CD8-positive, alpha-beta memory T cell (primary cell): ENCODE measurements around the gene LRIT2. TPM values are rescaled to one million over a fixed set of nuclear protein-coding genes. Genes with fewer than 3 reads are reported as not detected.

Experiments
- CTCF ChIA-PET: fragments of 350-600 bp; sonication (Branson Sonifier 250); formaldehyde crosslinking; loops from one replicate; lab custom pipeline; 2021; ENCODE audit warnings: antibody characterized with exemption; lab: Charles Lee
- POLR2A ChIA-PET: fragments of 350-600 bp; sonication (Branson Sonifier 250); formaldehyde crosslinking; loops from one replicate; lab custom pipeline; 2021; ENCODE audit warnings: antibody characterized with exemption; lab: Charles Lee
- DNase-seq, 5 donors: peaks; one replicate each; pipeline versions ENCODE4 v3.0.0 to v3.0.0-alpha.2; 2020 to 2022; ENCODE audit warnings: mixed read lengths in 1 of 5
- H3K27ac ChIP-seq: one replicate; pipeline ENCODE4 v1.7.0; 2013; ENCODE audit warnings: low read depth, mild to moderate bottlenecking, low read length, moderate library complexity
- H3K27me3 ChIP-seq: 2 replicates; pipeline ENCODE4 v1.7.0; 2013; ENCODE audit warnings: low read length, mild to moderate bottlenecking; ENCODE audit not compliant: insufficient read depth, poor library complexity, severe bottlenecking
- H3K36me3 ChIP-seq: 2 replicates; pipeline ENCODE4 v1.7.0; 2013; ENCODE audit warnings: mild to moderate bottlenecking, low read length, moderate library complexity; ENCODE audit not compliant: insufficient read depth
- H3K4me1 ChIP-seq: 2 replicates; pipeline ENCODE4 v1.7.0; 2013; ENCODE audit warnings: mild to moderate bottlenecking, low read length, moderate library complexity; ENCODE audit not compliant: insufficient read depth
- H3K4me3 ChIP-seq: 2 replicates; pipeline ENCODE4 v1.7.0; 2013; ENCODE audit warnings: mild to moderate bottlenecking, low read length
- H3K9me3 ChIP-seq: 2 replicates; pipeline ENCODE4 v1.7.0; 2013; ENCODE audit warnings: mild to moderate bottlenecking, low read length
- H3K27ac Mint-ChIP-seq, 8 donors: one replicate each; pipeline ENCODE4 v1.8.0; 2020 to 2021; ENCODE audit warnings: mixed read lengths in 8 of 8, mild to moderate bottlenecking in 6 of 8, inconsistent platforms in 3 of 8, moderate library complexity in 3 of 8
- H3K27me3 Mint-ChIP-seq, 2 donors: one replicate each; pipeline ENCODE4 v1.8.0; 2020 to 2021; ENCODE audit warnings: mixed read lengths in 2 of 2, mild to moderate bottlenecking in 1 of 2, moderate library complexity in 1 of 2
- H3K36me3 Mint-ChIP-seq, 3 donors: one replicate each; pipeline ENCODE4 v1.8.0; 2020 to 2021; ENCODE audit warnings: mixed read lengths in 3 of 3, inconsistent platforms in 1 of 3, mild to moderate bottlenecking in 1 of 3
- H3K4me1 Mint-ChIP-seq, 3 donors: one replicate each; pipeline ENCODE4 v1.8.0; 2020 to 2021; ENCODE audit warnings: mixed read lengths in 3 of 3, inconsistent platforms in 1 of 3, mild to moderate bottlenecking in 1 of 3
- H3K4me3 Mint-ChIP-seq, 7 donors: one replicate each; pipeline ENCODE4 v1.8.0; 2020 to 2021; ENCODE audit warnings: mixed read lengths in 7 of 7, mild to moderate bottlenecking in 6 of 7, moderate library complexity in 4 of 7, inconsistent platforms in 2 of 7
- H3K9me3 Mint-ChIP-seq, 5 donors: one replicate each; pipeline ENCODE4 v1.8.0; 2020 to 2022; ENCODE audit warnings: mixed read lengths in 5 of 5, mild to moderate bottlenecking in 3 of 5, moderate library complexity in 2 of 5, inconsistent platforms in 1 of 5
- polyA plus RNA-seq: library from polyadenylated mRNA; unstranded; fragments of 300-500 nt; fragmentation: Illumina TruSeq; gene quantifications from one replicate; pipeline ENCODE4 v1.2.3, GENCODE V29; 2021
- total RNA-seq, 2 experiments: library from RNA; stranded (reverse); gene quantifications; one replicate each; pipeline ENCODE4 v1.2.3, GENCODE V29; 2021

The LRIT2 gene
- total and polyA plus RNA-seq, 3 experiments from 2014 or later = not detected

DNA sequence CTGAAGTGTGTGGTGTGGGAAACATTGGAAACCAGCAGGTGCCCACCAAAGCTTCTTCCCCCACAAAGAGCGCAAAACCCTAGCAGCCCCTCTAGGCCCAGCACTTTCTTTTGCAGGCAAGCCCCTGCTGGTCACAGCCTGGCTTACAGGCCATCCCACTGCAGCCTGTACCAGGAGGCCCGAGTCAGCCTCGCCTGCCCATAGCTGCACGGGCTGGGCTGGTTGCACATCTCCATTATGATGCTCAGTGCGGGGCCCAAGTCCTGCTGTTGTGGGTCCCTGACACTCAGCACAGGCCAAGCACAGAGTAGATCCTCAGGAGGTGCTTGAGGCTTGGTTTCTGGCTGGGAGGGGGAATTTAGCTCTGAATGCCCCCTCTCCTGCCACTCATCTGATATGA, 23.0 kb downstream of the LRIT2 start:
- no peaks in the 10 kb centered on the region for H3K27me3 ChIP-seq
- Mint-ChIP-seq H3K4me1 (peaks cover 0 to 4% (median 2%) of the 10 kb centered on the region in 3 donors), H3K4me3 (no peak overlapping the region), H3K27me3 (peaks cover 0 to 2% of the 10 kb centered on the region in 2 donors), H3K9me3 (no peaks in the 10 kb centered on the region), H3K36me3 (no peaks in the 10 kb centered on the region), H3K27ac (no peak overlapping the region)
- DNase-seq = no peak
- H3K36me3 ChIP-seq = no peaks in the 10 kb centered on the region
- ChIA-PET CTCF (interaction anchor here (9.1 kb wide), 1 partner anchor 53 kb away, joined by 104 read pairs; no protein-coding TSS in a partner anchor), POLR2A (no interaction called here)
- no peaks in the 10 kb centered on the region for H3K4me1 ChIP-seq
- H3K9me3 ChIP-seq = no peaks in the 10 kb centered on the region
- H3K27ac ChIP-seq = no peak overlapping the region
- no peak overlapping the region for H3K4me3 ChIP-seq

- no peaks in the 10 kb centered on the region for H3K9me3 Mint-ChIP-seq
- ChIA-PET POLR2A (no interaction called here), CTCF (interaction anchor here (9.1 kb wide), 1 partner anchor 53 kb away, joined by 104 read pairs; no protein-coding TSS in a partner anchor)
- Histone ChIP-seq H3K4me1 (no peaks in the 10 kb centered on the region), H3K27me3 (no peaks in the 10 kb centered on the region), H3K4me3 (no peak overlapping the region), H3K36me3 (no peaks in the 10 kb centered on the region), H3K9me3 (no peaks in the 10 kb centered on the region), H3K27ac (no peak overlapping the region)
- peaks cover 0 to 4% (median 2%) of the 10 kb centered on the region in 3 donors for H3K4me1 Mint-ChIP-seq
- no peaks in the 10 kb centered on the region for H3K27me3 Mint-ChIP-seq
- no peak overlapping the region for H3K27ac Mint-ChIP-seq
- DNase-seq = no peak
- no peaks in the 10 kb centered on the region for H3K36me3 Mint-ChIP-seq
- no peak overlapping the region for H3K4me3 Mint-ChIP-seq
Observed at GRCh38 chr10:84201682-84202081, 23.7 kb downstream of the LRIT2 start.

DNA sequence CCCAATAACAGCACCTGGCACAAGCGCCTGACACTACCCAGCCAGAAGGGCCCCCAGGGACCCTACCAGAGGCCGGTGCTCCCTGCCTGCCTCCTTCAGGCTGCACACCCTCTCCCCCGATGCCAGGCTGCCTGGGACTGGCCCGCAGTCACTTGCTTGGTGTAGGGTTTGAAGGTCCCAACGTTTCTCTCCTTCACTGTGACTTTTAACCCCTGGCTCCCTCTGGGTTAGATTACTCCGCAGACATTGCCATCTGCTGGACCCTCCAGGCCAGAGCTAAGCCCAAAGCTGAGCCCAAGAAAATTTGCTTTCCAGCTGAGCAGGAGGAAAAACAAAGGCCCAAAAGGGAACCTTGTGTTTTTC, 24.1 kb downstream of the LRIT2 start:
- H3K27me3 ChIP-seq = no peaks in the 10 kb centered on the region
- CTCF ChIA-PET = interaction anchor here (9.1 kb wide), 1 partner anchor 52 kb away, joined by 104 read pairs; no protein-coding TSS in a partner anchor
- Mint-ChIP-seq H3K27ac (no peak overlapping the region), H3K9me3 (no peaks in the 10 kb centered on the region), H3K36me3 (no peaks in the 10 kb centered on the region), H3K4me1 (peaks cover 0 to 4% (median 2%) of the 10 kb centered on the region in 3 donors), H3K27me3 (peaks cover 4% of the 10 kb centered on the region in 2 donors), H3K4me3 (no peak overlapping the region)
- H3K4me1 ChIP-seq = no peaks in the 10 kb centered on the region
- no peak overlapping the region for H3K27ac ChIP-seq
- no peaks in the 10 kb centered on the region for H3K36me3 ChIP-seq
- no peak for DNase-seq
- no peak overlapping the region for H3K4me3 ChIP-seq
- H3K9me3 ChIP-seq = no peaks in the 10 kb centered on the region
- POLR2A ChIA-PET = no interaction called here

- Mint-ChIP-seq H3K27ac (peak overlapping the region in 1 of 8 donors; percentile 86), H3K4me1 (peaks cover 0 to 5% (median 2%) of the 10 kb centered on the region in 3 donors), H3K36me3 (no peaks in the 10 kb centered on the region), H3K9me3 (no peaks in the 10 kb centered on the region), H3K4me3 (no peak overlapping the region), H3K27me3 (peaks cover 5% of the 10 kb centered on the region in 2 donors)
- no peaks in the 10 kb centered on the region for H3K36me3 ChIP-seq
- no peak overlapping the region for H3K27ac ChIP-seq
- H3K9me3 ChIP-seq = no peaks in the 10 kb centered on the region
- POLR2A ChIA-PET = no interaction called here
- no peak for DNase-seq
- CTCF ChIA-PET = interaction anchor here (9.1 kb wide), 1 partner anchor 52 kb away, joined by 104 read pairs; no protein-coding TSS in a partner anchor
- H3K4me1 ChIP-seq = no peaks in the 10 kb centered on the region
- no peaks in the 10 kb centered on the region for H3K27me3 ChIP-seq
- H3K4me3 ChIP-seq = no peak overlapping the region
Observed at GRCh38 chr10:84200537-84201243, 24.7 kb downstream of the LRIT2 start.

- Histone ChIP-seq H3K4me1 (peaks cover 13% of the 10 kb centered on the region), H3K27me3 (peaks cover 13% of the 10 kb centered on the region), H3K4me3 (no peak overlapping the region), H3K9me3 (no peaks in the 10 kb centered on the region), H3K27ac (no peak overlapping the region), H3K36me3 (no peaks in the 10 kb centered on the region)
- Mint-ChIP-seq H3K9me3 (no peaks in the 10 kb centered on the region), H3K36me3 (no peaks in the 10 kb centered on the region), H3K4me1 (peaks cover 0 to 20% (median 7%) of the 10 kb centered on the region in 3 donors), H3K27ac (peak overlapping the region in 3 of 8 donors; percentile 45 to 87 (median 69)), H3K4me3 (peak overlapping the region in 1 of 7 donors; percentile 28), H3K27me3 (peaks cover 5 to 9% of the 10 kb centered on the region in 2 donors)
- POLR2A ChIA-PET = no interaction called here
- CTCF ChIA-PET = interaction anchor here (2.3 kb wide), 1 partner anchor 7 kb away, joined by 8 read pairs; no protein-coding TSS in a partner anchor
- no peak for DNase-seq
Observed at GRCh38 chr10:84198206-84198915, 27.0 kb downstream of the LRIT2 start.

DNA sequence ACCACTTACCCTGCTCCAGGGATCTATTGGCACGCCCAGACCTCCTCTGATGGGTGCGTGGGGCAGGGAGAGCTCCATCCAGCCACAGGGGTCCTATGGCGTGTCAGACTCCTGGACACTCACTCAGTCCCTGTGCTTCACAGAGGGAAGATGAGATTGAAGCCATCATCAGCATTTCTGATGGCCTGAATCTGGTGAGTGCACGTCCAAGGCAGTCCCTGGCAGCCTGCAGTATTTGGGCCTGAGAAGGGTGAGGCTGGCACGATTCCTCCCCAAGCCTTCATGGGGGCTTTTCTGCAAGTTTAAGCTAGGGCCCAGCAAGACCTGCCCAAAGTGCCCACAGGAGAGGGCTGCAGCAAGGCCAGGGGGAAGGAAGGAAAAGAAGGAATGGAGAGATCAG, 27.7 kb downstream of the LRIT2 start:
- Histone ChIP-seq H3K4me3 (no peak overlapping the region), H3K9me3 (no peaks in the 10 kb centered on the region), H3K27me3 (peaks cover 19% of the 10 kb centered on the region), H3K27ac (no peak overlapping the region), H3K36me3 (no peaks in the 10 kb centered on the region), H3K4me1 (peaks cover 13% of the 10 kb centered on the region)
- Mint-ChIP-seq H3K4me3 (peak overlapping the region in 1 of 7 donors; percentile 28), H3K36me3 (no peaks in the 10 kb centered on the region), H3K27me3 (peaks cover 5 to 9% of the 10 kb centered on the region in 2 donors), H3K4me1 (peaks cover 0 to 20% (median 7%) of the 10 kb centered on the region in 3 donors), H3K9me3 (no peaks in the 10 kb centered on the region), H3K27ac (peak overlapping the region in 1 of 8 donors; percentile 54)
- POLR2A ChIA-PET = no interaction called here
- CTCF ChIA-PET = interaction anchor here (2.3 kb wide), 1 partner anchor 8 kb away, joined by 8 read pairs; no protein-coding TSS in a partner anchor
- no peak for DNase-seq

GRCh38 chr10:84196941-84197340, 28.4 kb downstream of the LRIT2 start:
- Histone ChIP-seq H3K36me3 (no peaks in the 10 kb centered on the region), H3K4me1 (peaks cover 13% of the 10 kb centered on the region), H3K9me3 (no peaks in the 10 kb centered on the region), H3K4me3 (no peak overlapping the region), H3K27ac (no peak overlapping the region), H3K27me3 (peaks cover 19% of the 10 kb centered on the region)
- H3K4me3 Mint-ChIP-seq = no peak overlapping the region
- H3K9me3 Mint-ChIP-seq = no peaks in the 10 kb centered on the region
- H3K27me3 Mint-ChIP-seq = peaks cover 5 to 9% of the 10 kb centered on the region in 2 donors
- POLR2A ChIA-PET = no interaction called here
- H3K27ac Mint-ChIP-seq = no peak overlapping the region
- CTCF ChIA-PET = interaction anchor here (2.3 kb wide), 1 partner anchor 8 kb away, joined by 8 read pairs; no protein-coding TSS in a partner anchor
- peaks cover 0 to 20% (median 9%) of the 10 kb centered on the region in 3 donors for H3K4me1 Mint-ChIP-seq
- DNase-seq = peak in 1 of 5 donors; percentile 22
- H3K36me3 Mint-ChIP-seq = no peaks in the 10 kb centered on the region
